Retina (tissue), 1 donor: ENCODE data around the gene USP3.

Source experiments
- DNase-seq: peaks from one replicate; pipeline ENCODE4 v3.0.0-alpha.2; 2016

Gene USP3

DNA sequence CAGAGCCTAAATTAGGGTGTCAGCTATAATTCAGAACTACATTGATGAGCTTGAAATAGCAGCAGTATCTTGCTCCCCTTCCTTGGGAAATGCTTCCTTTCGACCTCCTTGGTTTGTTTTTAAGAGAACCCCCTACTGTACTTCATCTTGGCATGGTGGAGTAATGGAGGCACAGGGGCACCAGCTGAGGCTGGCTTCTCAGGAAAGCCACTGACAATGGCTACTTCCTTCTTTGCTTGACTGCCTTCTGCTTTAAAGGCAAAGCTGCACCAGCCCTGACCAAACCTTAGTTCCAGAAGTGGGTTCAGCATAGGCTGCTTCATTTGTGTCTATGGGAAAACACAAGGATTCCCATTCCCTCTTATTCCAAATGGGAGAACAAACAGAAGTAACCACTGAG lies 91.3 kb downstream of the USP3 start:
- no peak for DNase-seq

DNA sequence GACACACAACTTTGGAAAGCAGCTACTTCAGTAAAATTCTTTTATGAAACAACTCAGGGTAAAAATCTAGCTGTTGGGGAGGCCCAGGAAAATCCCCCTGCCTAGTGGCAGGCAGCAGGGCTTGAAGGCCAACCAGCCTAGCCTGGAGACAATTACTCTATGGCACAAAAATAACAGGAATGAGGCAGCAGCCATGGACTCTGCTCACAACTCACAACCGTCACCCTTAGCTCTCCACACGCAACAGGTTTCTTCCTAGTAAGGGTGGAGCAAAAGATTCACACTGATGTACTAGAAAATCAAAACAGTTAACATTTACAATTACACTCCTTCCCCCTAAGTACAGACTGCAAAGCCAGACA lies 92.3 kb downstream of the USP3 start:
- DNase-seq, result no peak

- no peak for DNase-seq
Measured at GRCh38 chr15:63597038-63597790, 92.8 kb downstream of the USP3 start, which contains the start of gene FBXL22. Gene FBXL22, plus strand, starts transcription at chr15:63597387. Its CDS starts 6 bp downstream, at chr15:63597393.

DNA sequence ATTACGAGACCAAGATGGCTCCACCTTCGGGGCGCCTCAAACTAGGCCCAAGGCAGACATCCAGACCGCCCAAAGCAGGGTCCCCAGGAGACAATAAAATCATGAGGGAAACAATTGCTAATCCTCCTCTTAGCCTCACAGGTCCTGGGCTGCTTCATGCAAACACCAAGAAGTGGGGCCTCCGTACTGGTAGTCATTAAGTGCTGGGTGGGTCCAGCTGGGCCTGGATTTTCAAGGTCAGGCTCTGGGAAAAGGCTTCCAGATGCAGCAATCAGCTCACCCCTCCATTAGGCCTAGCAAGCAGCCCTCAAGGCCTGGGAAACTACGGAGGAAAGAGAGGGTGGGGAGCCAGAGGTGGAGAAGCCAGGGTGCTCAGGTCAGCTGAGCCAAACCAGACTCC lies 93.4 kb downstream of the USP3 start:
- DNase-seq, result no peak

- no peak for DNase-seq
Measured at GRCh38 chr15:63598473-63599400, 94.3 kb downstream of the USP3 start.

DNA sequence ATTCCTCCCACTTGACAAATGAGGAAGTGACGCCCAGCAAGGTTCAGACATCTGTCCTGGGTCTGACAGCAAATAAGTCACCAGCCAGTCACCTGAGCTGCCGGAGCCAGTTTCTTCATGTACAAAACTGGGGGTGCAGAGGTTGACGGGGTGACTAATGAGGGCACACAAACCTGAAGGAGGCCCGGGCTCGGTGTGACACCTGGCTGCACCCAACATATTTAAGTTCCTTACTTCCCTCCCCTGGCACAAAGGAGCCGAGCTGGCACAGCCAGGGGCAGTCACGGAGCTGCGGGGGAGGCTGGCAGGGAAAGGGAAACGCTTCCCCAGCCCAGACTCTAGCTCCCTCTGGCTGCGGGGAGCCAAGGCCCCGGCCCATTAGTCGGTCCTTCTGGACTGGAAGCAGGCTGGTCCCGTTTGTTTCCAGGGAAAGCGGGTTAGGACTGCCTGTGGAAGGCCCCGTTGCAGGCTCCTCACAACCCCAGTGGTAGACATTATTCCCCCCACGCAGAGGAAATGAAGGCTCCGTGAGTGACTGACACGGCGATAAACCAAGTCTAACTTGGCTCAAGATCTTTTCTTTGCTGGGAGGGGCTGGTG lies 95.1 kb downstream of the USP3 start:
- DNase-seq, result no peak

DNA sequence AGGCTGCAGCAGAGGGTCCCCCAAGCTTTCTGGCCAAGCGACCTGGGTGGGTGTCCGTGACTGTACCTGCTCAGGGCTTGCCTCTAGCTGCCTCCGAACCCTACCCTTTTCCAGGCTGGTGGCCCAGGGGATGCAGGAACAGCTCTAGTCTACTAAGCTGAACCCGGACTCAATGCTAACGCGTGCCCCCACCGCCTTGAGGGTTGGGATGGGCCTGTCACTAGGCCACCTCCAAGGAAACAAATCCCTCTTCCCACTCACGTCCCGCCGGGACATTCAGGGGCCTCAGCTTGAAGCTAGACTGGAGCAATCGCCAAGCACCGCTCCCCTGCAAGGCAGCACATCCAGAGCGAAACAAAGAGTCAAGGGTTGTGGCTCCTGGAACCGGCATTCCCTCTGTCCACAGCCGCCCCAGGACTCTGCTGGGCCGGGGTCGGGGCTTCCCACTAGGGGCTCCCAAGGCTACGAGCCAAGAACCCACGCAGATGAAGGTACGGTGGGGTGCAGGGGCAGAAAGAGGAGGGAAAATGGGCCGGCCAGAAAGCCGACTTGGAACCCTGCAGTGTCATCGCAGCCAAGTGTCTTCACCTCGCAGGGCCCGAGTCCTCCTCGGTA lies 95.7 kb downstream of the USP3 start:
- no peak for DNase-seq

DNA sequence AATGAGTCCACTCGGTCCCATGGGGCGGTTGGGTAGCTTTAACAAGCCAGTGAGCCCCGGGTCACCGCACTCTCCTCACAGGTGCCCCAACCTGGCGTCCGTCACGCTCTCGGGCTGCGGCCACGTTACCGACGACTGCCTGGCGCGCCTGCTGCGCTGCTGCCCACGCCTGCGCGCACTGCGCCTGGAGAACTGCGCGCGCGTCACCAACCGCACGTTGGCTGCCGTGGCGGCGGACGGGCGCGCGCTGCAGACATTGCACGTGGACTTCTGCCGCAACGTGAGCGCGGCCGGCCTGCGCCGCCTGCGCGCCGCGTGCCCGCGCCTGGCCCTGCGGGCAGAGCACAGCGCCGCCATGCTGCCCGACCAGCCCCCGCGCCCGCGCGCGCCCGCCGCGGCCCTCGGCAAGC lies 96.2 kb downstream of the USP3 start:
- DNase-seq, result peak; percentile 94

- no peak for DNase-seq
Measured at GRCh38 chr15:63601026-63601703, 96.8 kb downstream of the USP3 start.

DNA sequence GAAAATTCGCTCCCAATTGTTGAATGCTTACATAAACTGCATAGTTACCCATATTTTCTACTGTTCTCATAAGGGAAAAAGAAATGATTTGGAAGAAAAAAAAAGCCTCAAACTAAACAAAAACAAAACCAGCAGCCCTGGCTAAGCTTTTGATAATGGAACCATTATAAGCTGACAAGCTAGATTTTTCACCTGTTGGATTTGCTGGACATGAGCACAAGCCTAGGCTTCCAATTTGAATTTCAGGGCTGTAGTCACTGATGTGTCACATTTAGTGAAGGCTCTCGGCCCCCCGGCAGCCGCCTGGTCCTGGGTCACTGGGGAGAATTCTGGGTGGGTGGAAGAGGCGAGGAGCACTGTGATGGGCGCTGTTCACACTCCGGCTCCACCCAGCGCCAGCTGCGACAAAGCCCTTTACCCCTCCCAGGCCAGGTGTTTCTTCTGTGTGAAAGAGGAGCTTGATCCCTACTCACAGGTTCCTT lies 97.4 kb downstream of the USP3 start:
- DNase-seq, result no peak

DNA sequence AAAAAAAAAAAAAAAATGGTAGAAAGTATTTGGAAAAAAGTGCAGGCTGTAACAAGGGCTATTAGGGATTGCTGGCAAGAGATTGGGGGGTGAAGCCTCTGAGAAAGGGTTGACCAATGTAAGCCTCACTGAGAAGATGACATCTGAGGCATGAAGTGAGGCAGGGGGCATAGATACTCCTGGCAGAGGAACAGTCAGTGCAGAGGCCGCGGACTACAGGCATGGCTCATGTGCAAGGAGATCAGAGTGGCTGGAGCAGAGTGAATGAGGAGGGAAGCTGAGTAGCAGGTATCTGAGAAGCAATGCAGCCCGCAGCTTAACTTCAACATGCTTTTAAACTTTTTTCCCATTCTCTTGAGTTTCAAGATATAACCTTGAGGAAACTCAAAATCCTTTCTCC lies 98.2 kb downstream of the USP3 start:
- no peak for DNase-seq

- DNase-seq, result no peak
Measured at GRCh38 chr15:63603516-63603915, 99.1 kb downstream of the USP3 start.

DNA sequence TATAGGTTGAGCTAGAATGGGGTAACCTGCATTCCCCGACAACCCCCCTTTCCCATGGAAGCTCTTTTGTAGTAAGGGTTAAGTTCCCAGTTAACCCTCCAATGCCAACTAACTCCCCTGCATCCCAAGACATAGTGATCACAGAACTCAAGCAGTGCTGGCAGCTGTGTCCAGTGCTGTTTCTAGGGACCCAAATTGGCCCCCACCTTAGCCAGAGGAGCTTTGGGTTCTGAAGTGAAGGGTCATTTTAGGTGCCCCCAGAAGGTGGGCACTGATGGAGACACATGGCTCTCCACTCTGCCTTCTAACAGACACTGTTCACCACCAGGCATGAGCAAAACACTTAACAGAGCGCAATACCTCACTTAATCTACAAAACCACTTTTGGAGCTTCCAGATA lies 99.9 kb downstream of the USP3 start:
- no peak for DNase-seq

- DNase-seq, result no peak
Measured at GRCh38 chr15:63605036-63605435, 100.6 kb downstream of the USP3 start.

- DNase-seq, result no peak
Measured at GRCh38 chr15:63605816-63606215, 101.4 kb downstream of the USP3 start.

DNA sequence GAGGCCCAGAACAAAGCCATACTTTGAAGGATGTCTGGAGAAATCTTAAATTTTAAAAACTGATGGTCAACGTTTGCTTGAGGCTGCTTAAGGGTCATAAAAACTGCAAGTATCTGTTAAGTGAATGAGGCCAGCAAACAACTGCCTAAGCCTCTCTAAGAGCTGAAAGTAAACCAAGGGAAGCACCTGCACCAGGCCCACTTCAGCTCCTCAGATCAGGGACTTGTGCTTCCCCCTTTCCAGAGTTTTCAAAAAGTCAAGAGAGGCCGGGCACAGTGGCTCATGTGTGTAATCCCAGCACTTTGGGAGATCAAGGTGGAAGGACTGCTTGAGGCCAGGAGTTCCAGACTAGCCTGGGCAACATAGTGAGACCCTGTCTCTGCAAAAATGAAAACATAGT lies 101.9 kb downstream of the USP3 start:
- DNase-seq, result no peak

- no peak for DNase-seq
Measured at GRCh38 chr15:63608989-63609388, 104.6 kb downstream of the USP3 start.

- no peak for DNase-seq
Measured at GRCh38 chr15:63609448-63609847, 105.1 kb downstream of the USP3 start.

GRCh38 chr15:63610209-63610841 lies 105.9 kb downstream of the USP3 start:
- peak; percentile 89 for DNase-seq

- peak; percentile 19 for DNase-seq
Measured at GRCh38 chr15:63611177-63611576, 106.8 kb downstream of the USP3 start.

- DNase-seq, result no peak
Measured at GRCh38 chr15:63612300-63612699, 107.9 kb downstream of the USP3 start.

GRCh38 chr15:63615935-63616334 lies 111.5 kb downstream of the USP3 start:
- DNase-seq, result no peak
